Neutrophil (primary cell): ENCODE results near the gene TSPAN14.

Experiments used
- H3K27ac ChIP-seq: fragments of 200-600 bp; sonication (generic); 2 replicates; pipeline ENCODE4 v1.5.1; 2016; ENCODE audit warnings: mild to moderate bottlenecking, moderate library complexity
- H3K27me3 ChIP-seq: fragments of 200-600 bp; sonication (generic); 2 replicates; pipeline ENCODE4 v1.6.0; 2016; ENCODE audit warnings: mild to moderate bottlenecking
- H3K36me3 ChIP-seq: fragments of 200-600 bp; sonication (generic); 2 replicates; pipeline ENCODE4 v1.5.1; 2017
- H3K4me1 ChIP-seq, 2 experiments: fragments of 200-600 bp in 1 of 2; sonication (generic) in 1 of 2; 1 replicate in 1 of 2; 2 replicates in 1 of 2; pipeline versions ENCODE4 v1.5.1 to v1.6.1; 2013 to 2016; ENCODE audit warnings: low read depth in 1 of 2, low read length in 1 of 2, mild to moderate bottlenecking in 1 of 2, moderate library complexity in 1 of 2; ENCODE audit not compliant: control insufficient read depth in 1 of 2, insufficient read depth in 1 of 2
- H3K4me3 ChIP-seq, 2 experiments: fragments of 200-600 bp in 1 of 2; sonication (generic) in 1 of 2; 1 replicate in 1 of 2; 2 replicates in 1 of 2; pipeline ENCODE4 v1.5.1; 2013 to 2016; ENCODE audit warnings: low read depth in 1 of 2, low read length in 1 of 2, mild to moderate bottlenecking in 1 of 2, moderate library complexity in 1 of 2
- H3K9me3 ChIP-seq: fragments of 200-600 bp; sonication (generic); 2 replicates; pipeline ENCODE4 v1.5.1; 2016
- CTCF ChIP-seq: fragments of 200-600 bp; sonication (generic); IDR thresholded peaks from 2 replicates; pipeline ENCODE4 v1.5.1; 2016; ENCODE audit warnings: antibody characterized with exemption

The TSPAN14 gene

GRCh38 chr10:80427541-80427940 lies 26.6 kb upstream of the TSPAN14 start:
- Histone ChIP-seq H3K4me3 (no peak overlapping the region), H3K27me3 (no peaks in the 10 kb centered on the region), H3K36me3 (no peaks in the 10 kb centered on the region), H3K4me1 (no peaks in the 10 kb centered on the region), H3K27ac (no peak overlapping the region), H3K9me3 (no peaks in the 10 kb centered on the region)
- TF ChIP-seq CTCF = no peak

DNA sequence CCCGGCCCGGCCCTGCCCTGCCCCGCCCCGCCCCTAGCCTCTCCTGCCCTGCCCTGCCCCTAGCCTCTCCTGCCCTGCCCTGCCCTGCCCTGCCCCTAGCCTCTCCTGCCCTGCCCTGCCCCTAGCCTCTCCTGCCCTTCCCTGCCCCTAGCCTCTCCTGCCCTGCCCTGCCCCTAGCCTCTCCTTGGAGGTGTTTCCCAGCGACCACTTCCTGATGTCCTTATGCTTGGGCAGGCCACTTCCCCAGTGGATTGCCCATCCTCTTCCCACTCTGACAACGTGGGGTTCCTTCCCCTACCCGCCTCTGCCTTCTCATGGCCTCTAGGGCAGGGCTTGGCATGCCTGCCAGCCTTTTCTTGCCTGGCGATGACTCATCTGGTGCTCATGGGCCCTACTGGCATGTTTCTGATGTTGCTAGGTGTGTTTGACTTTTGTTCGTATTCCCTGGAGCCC lies 24.6 kb upstream of the TSPAN14 start:
- Histone ChIP-seq H3K4me3 (no peak overlapping the region), H3K9me3 (no peaks in the 10 kb centered on the region), H3K4me1 (no peaks in the 10 kb centered on the region), H3K36me3 (no peaks in the 10 kb centered on the region), H3K27ac (no peak overlapping the region), H3K27me3 (no peaks in the 10 kb centered on the region)
- no peak for TF ChIP-seq CTCF

- H3K4me1 ChIP-seq = no peaks in the 10 kb centered on the region
- no peak overlapping the region for H3K27ac ChIP-seq
- H3K27me3 ChIP-seq = peaks cover 4% of the 10 kb centered on the region
- no peak overlapping the region for H3K4me3 ChIP-seq
- TF ChIP-seq CTCF = no peak
- no peaks in the 10 kb centered on the region for H3K36me3 ChIP-seq
- no peaks in the 10 kb centered on the region for H3K9me3 ChIP-seq
Observed at GRCh38 chr10:80433134-80433533, 21.0 kb upstream of the TSPAN14 start.

DNA sequence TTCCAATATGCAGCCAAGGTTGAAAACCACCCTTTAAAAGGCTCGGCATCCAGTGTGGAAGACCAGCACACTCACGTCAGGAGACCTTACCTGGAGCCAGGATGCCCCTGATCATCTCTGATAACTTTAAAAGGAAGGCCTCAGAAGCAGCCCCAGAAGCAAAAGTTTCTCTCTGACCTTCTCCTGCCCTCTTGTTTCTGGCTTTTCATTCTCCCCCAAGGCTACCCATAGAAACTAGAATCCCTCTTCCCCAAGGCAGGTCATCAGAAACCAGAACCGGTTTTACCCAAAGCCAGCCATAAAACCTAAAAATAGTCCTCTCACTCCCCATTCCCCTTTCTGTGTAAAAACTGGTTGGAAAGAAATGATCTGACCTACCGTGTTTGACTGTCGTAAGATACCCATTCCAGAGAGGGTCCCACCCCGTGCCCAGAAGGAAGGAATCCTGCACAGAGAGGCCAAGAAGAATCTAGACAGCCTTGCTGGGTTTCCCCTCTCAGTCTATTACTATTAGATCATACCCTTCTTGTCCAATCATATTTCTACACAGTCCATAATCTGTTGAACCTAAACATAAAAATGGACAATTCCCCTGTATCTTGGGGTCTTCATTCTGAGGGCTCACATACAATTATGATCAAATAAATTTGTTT lies 17.5 kb upstream of the TSPAN14 start:
- H3K36me3 ChIP-seq = no peaks in the 10 kb centered on the region
- H3K4me1 ChIP-seq = no peaks in the 10 kb centered on the region
- no peak overlapping the region for H3K4me3 ChIP-seq
- H3K27me3 ChIP-seq = peaks cover 4% of the 10 kb centered on the region
- no peak for TF ChIP-seq CTCF
- H3K9me3 ChIP-seq = no peaks in the 10 kb centered on the region
- no peak overlapping the region for H3K27ac ChIP-seq

DNA sequence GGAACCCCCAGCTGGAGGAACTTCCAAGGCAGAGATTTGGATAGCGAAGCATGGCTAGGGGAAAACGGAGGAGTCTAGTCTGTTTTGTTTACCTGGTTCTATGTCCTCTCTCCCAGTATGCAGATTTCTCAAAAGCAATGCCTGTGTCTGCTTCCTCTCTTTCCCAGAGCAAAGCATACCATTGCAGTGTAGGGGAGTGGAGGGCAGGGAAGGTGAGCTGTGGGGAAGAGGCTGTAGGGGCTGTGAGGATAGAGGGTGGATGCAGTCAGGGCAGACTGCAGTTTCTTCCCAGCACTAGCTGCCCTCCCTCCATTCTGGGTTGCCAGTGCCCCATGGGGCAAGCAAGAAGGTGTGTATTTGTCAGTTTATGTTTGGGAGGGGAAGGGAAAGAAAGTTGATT lies 16.9 kb upstream of the TSPAN14 start:
- TF ChIP-seq CTCF = no peak
- Histone ChIP-seq H3K4me3 (no peak overlapping the region), H3K27ac (no peak overlapping the region), H3K4me1 (no peaks in the 10 kb centered on the region), H3K9me3 (no peaks in the 10 kb centered on the region), H3K36me3 (no peaks in the 10 kb centered on the region), H3K27me3 (peaks cover 4% of the 10 kb centered on the region)
